ENCODE measurements around the gene KRTAP12-1. TPM values are rescaled to one million over a fixed set of nuclear protein-coding genes. Genes with fewer than 3 reads are reported as not detected.

KRTAP12-1 gene
- total and polyA plus RNA-seq, 2 experiments from 2014 or later, result not detected

GRCh38 chr21:44695184-44695583, 13.2 kb upstream of the KRTAP12-1 start:
- no peaks in the 10 kb centered on the region for H3K79me2 ChIP-seq
- 78% methylated on average over 8 of the region's 8 CpGs for WGBS (ENCODE audit: low lambda C conversion rate, missing lambda C conversion rate)
- H3K4me1 ChIP-seq (ENCODE audit: insufficient read depth), result peaks cover 3% of the 10 kb centered on the region
- no peaks in the 10 kb centered on the region for H3K36me3 ChIP-seq (replicated peaks; ENCODE audit: insufficient read depth, low read depth)
- peaks cover 18% of the 10 kb centered on the region for H3K27me3 ChIP-seq
- TF ChIP-seq CTCF (IDR thresholded peaks at IDR 0.05; ENCODE audit: poor library complexity), result no peak
- TF ChIP-seq EZH2phosphoT487 (IDR thresholded peaks at IDR 0.05; ENCODE audit: low read depth, severe bottlenecking, unreplicated experiment), result no peak
- TF ChIP-seq EZH2 (IDR thresholded peaks at IDR 0.05; ENCODE audit: borderline replicate concordance), result no peak
- peaks cover 8% of the 10 kb centered on the region for H3K9me3 ChIP-seq (ENCODE audit: low read depth)
- no peak overlapping the region for H3K4me3 ChIP-seq
- H3K27ac ChIP-seq, result no peak overlapping the region
- no peaks in the 10 kb centered on the region for H3K9me2 ChIP-seq (replicated peaks; ENCODE audit: insufficient read depth)
- no peak overlapping the region for H2AFZ ChIP-seq
- H4K20me1 ChIP-seq (ENCODE audit: insufficient read depth, poor library complexity, severe bottlenecking), result no peaks in the 10 kb centered on the region
- DNase-seq (ENCODE audit: low spot score), result no peak
- H3K4me2 ChIP-seq, result no peak overlapping the region

- peaks cover 3% of the 10 kb centered on the region for H3K4me1 ChIP-seq (ENCODE audit: insufficient read depth)
- no peak for TF ChIP-seq CTCF (IDR thresholded peaks at IDR 0.05; ENCODE audit: poor library complexity)
- TF ChIP-seq EZH2phosphoT487 (IDR thresholded peaks at IDR 0.05; ENCODE audit: low read depth, severe bottlenecking, unreplicated experiment), result no peak
- no peak for TF ChIP-seq EZH2 (IDR thresholded peaks at IDR 0.05; ENCODE audit: borderline replicate concordance)
- DNase-seq (ENCODE audit: low spot score), result no peak
- peaks cover 17% of the 10 kb centered on the region for H3K27me3 ChIP-seq
- WGBS (ENCODE audit: low lambda C conversion rate, missing lambda C conversion rate), result 82% methylated on average over 11 of the region's 11 CpGs
- no peak overlapping the region for H3K4me2 ChIP-seq
- H4K20me1 ChIP-seq (ENCODE audit: insufficient read depth, poor library complexity, severe bottlenecking), result no peaks in the 10 kb centered on the region
- no peaks in the 10 kb centered on the region for H3K79me2 ChIP-seq
- H3K36me3 ChIP-seq (replicated peaks; ENCODE audit: insufficient read depth, low read depth), result no peaks in the 10 kb centered on the region
- H3K27ac ChIP-seq, result no peak overlapping the region
- H3K4me3 ChIP-seq, result no peak overlapping the region
- no peaks in the 10 kb centered on the region for H3K9me2 ChIP-seq (replicated peaks; ENCODE audit: insufficient read depth)
- no peak overlapping the region for H2AFZ ChIP-seq
- H3K9me3 ChIP-seq (ENCODE audit: low read depth), result peaks cover 8% of the 10 kb centered on the region
These were observed 12.8 kb upstream of the KRTAP12-1 start for GRCh38 chr21:44694776-44695175.

- TF ChIP-seq EZH2phosphoT487 (IDR thresholded peaks at IDR 0.05; ENCODE audit: low read depth, severe bottlenecking, unreplicated experiment) (no peak), CTCF (IDR thresholded peaks at IDR 0.05; ENCODE audit: poor library complexity) (no peak), EZH2 (IDR thresholded peaks at IDR 0.05; ENCODE audit: borderline replicate concordance) (no peak)
- no peak overlapping the region for H2AFZ ChIP-seq
- H3K36me3 ChIP-seq (replicated peaks; ENCODE audit: insufficient read depth, low read depth), result no peaks in the 10 kb centered on the region
- H3K4me3 ChIP-seq, result no peak overlapping the region
- H3K9me3 ChIP-seq (ENCODE audit: low read depth), result peaks cover 8% of the 10 kb centered on the region
- no peak overlapping the region for H3K27ac ChIP-seq
- H3K9me2 ChIP-seq (replicated peaks; ENCODE audit: insufficient read depth), result no peaks in the 10 kb centered on the region
- DNase-seq (ENCODE audit: low spot score), result no peak
- H3K4me1 ChIP-seq (ENCODE audit: insufficient read depth), result no peaks in the 10 kb centered on the region
- 48% methylated on average over 2 of the region's 2 CpGs for WGBS (ENCODE audit: low lambda C conversion rate, missing lambda C conversion rate)
- H3K79me2 ChIP-seq, result no peaks in the 10 kb centered on the region
- H4K20me1 ChIP-seq (ENCODE audit: insufficient read depth, poor library complexity, severe bottlenecking), result no peaks in the 10 kb centered on the region
- H3K4me2 ChIP-seq, result no peak overlapping the region
- H3K27me3 ChIP-seq, result peaks cover 8% of the 10 kb centered on the region
These were observed 11.0 kb upstream of the KRTAP12-1 start for GRCh38 chr21:44692798-44693512.
